ENCODE data around the gene C1QTNF8. TPM values are rescaled to one million over a fixed set of nuclear protein-coding genes. Genes with fewer than 3 reads are reported as not detected.
A peak's percentile ranks its signal among the peaks of the same experiment; 100 is the strongest.

The C1QTNF8 gene
- polyA plus RNA-seq, 1 donor from 2014 or later: not detected

DNA sequence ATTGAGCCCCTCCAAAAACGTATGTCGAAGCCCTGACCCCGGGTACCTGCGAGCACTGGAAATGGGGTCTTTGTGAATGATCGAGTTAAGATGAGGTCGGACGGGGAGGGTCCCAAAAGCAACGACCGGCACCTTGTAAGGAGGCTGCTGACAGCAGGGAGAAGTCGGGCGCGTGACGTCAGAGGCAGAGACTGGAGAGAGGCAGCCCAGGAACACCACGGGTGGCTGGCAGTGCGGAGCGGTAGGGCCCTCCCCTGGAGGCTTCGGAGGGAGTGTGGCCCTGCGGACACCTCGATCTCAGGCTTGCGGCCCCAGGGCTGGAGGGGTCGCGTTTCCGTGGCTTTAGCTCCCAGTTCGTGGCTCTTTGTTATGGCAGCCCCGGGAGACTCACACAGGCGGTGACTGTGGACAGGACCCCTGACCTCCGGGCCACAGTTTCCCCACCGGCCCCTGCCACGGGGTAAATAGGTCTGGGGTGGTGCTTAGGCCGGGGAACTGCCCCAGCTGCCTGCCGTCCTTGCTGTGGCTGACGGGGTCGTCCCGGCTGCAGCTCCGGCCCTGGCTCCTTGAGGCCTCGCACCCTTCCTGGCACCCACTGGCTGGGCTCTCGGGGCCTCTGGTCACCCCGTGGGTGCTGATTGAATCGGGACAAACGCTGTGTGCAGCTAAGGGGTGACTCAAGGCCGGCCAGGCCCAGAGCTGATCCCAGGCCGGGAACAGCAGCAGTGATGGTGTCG lies 34.1 kb downstream of the C1QTNF8 start:
- Mint-ChIP-seq H3K9me3 (peaks cover 2 to 5% (median 4%) of the 10 kb centered on the region in 3 donors), H3K27ac (no peak overlapping the region), H3K4me3 (no peak overlapping the region), H3K36me3 (no peaks in the 10 kb centered on the region), H3K4me1 (no peaks in the 10 kb centered on the region), H3K27me3 (peaks cover 11% of the 10 kb centered on the region)

DNA sequence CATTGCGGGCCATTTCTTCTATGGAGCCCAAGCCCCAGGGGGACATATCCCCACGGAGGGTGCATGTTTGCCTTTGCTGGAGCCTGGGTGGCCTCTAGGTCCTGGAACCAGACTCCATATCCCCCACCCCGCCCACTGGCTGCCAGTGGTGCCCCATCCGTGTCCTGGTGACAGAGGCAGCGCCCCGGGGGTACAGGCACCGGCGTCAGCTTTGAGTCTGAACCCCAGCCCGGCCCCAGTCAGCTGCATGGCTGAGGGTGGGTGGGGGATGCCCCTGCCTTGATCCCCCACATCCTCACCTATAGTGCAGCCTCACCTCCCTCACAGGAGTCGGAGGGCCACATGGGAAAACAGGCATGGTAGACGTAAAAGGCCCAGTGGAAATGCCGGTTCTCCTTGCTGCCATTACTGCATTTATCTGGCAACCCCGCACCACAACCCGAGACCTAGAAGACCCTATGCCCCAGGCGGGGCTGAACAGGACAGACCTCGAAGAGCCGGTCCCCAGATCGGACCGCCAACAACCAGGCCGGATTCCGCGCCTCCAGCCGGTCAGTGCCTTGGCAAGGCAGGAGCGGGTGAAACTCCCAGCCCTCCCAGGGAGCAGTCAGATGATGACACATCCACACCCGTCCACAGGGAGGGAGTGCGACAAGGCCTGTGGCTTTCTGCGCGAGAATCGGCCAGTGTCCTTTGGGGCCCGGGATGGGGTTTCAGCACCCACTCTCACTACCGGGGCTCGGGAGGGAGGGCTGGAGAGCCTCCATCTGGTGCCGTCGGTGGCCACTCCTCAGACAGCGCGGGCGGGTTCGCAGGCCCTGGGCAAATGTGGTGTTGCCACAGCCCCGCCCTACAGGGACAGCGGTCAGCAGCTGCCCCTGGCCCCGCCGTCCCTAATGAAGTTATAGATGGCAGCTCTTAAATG lies 35.4 kb downstream of the C1QTNF8 start:
- H3K9me3 Mint-ChIP-seq: peaks cover 2 to 7% (median 5%) of the 10 kb centered on the region in 3 donors
- no peaks in the 10 kb centered on the region for H3K4me1 Mint-ChIP-seq
- peak overlapping the region in 1 of 3 donors; percentile 53 for H3K27ac Mint-ChIP-seq
- no peak overlapping the region for H3K4me3 Mint-ChIP-seq
- no peaks in the 10 kb centered on the region for H3K36me3 Mint-ChIP-seq
- H3K27me3 Mint-ChIP-seq: peaks cover 7% of the 10 kb centered on the region

DNA sequence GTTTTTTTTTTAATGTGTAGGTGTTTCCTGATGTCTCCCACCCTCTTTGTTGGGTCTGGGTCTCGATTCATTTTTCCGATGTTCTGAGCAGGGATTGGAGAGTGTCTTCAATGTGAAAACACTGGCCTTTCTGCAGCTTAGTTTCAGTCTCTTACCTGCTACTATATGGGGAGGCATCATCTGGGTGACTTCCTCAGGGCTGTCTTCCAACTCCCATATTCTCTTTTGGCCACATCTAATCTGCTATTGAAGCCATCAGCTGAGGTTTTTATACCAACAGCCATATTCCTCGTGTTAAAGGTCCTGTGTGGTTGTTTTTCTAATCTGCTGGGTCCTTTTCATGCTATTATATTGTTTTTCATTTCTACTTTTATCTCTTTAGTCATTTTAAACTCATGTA lies 36.7 kb downstream of the C1QTNF8 start:
- H3K4me3 Mint-ChIP-seq: no peak overlapping the region

DNA sequence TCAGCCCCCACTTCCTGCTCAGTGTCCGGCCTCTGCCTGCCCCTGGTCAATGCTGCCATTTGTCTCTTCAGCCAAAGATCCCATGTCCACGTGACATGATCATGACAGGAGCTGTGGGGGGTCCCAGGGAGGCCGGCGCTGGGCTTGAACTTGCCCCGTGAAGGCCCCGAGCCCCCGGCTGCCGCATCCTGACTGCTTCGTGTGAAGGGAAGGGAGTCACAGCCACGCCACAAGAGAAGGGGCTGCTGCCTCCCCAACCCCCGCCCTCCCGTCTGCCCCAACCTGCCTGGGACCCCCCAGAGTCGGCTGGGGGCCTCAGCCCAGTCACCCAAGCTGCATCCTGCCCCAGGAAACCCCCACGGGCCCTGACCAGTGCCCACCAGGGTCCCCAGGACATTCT lies 37.8 kb downstream of the C1QTNF8 start:
- Mint-ChIP-seq H3K27ac (no peak overlapping the region), H3K9me3 (peaks cover 2 to 7% (median 5%) of the 10 kb centered on the region in 3 donors), H3K4me3 (no peak overlapping the region), H3K36me3 (no peaks in the 10 kb centered on the region), H3K27me3 (peaks cover 4% of the 10 kb centered on the region), H3K4me1 (no peaks in the 10 kb centered on the region)

More for the DNA sequence above, 36.7 kb downstream of the C1QTNF8 start:
- Mint-ChIP-seq H3K4me1 (no peaks in the 10 kb centered on the region), H3K9me3 (peaks cover 2 to 7% (median 5%) of the 10 kb centered on the region in 3 donors), H3K36me3 (no peaks in the 10 kb centered on the region), H3K27me3 (peaks cover 5% of the 10 kb centered on the region), H3K27ac (no peak overlapping the region)

DNA sequence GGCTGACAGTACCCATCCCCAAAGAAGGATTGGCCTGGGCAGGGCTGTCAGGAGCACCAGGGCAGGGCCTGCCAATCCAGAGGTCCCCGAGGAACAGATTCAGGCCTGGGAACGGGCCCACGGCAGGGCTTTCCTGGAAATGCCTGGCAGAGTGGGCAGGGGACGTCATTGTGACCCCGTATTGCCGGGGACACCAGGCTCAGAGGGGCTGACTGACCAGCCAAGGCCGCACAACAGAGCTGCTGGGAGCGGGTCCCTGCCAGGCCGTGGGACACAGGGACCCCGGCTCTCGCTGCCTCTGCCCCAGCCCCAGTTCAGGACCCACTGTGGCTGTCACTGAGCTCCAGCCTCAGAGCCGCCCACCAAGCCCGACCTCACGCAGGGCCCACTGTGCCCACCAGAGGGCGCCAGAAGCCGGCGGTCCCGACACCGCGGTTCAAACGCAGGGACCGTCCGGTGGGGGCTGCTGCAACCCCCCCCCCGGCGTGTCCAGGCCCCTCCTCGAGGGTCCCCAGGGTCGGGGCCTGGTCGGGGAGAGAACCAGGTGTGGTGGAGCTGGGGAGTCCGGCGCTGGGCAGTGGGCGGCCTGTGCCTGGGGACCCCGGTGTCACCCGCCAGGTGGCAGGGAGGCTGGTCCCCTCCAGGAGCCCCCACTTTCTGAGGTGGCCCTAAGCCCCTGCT lies 38.7 kb downstream of the C1QTNF8 start:
- Mint-ChIP-seq H3K27ac (no peak overlapping the region), H3K27me3 (peaks cover 4% of the 10 kb centered on the region), H3K9me3 (peaks cover 2 to 7% (median 5%) of the 10 kb centered on the region in 3 donors), H3K4me1 (no peaks in the 10 kb centered on the region), H3K36me3 (no peaks in the 10 kb centered on the region), H3K4me3 (no peak overlapping the region)

DNA sequence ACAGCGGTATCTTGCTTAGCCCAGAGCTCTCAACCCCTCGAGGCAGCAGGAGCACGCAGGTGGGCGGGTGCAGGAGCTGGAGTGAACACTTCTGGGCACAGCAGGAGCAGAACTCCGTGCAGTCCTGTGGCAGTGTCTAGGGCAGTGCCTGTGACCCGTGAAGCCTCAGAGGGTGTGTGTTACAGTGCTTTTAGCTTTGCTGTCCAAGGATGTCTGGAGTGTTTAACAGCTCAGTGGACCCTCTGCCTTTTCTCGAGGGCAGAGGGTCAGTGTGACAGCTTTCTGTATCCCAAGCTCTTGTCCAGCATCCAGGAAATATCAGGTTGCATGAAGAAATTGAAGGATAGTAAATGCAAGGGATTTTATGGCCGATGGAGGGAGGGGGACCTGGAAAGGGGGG lies 39.8 kb downstream of the C1QTNF8 start:
- H3K36me3 Mint-ChIP-seq: no peaks in the 10 kb centered on the region
- H3K27ac Mint-ChIP-seq: no peak overlapping the region
- H3K27me3 Mint-ChIP-seq: peaks cover 4% of the 10 kb centered on the region
- H3K4me3 Mint-ChIP-seq: no peak overlapping the region
- peaks cover 2 to 7% (median 5%) of the 10 kb centered on the region in 3 donors for H3K9me3 Mint-ChIP-seq
- H3K4me1 Mint-ChIP-seq: no peaks in the 10 kb centered on the region

DNA sequence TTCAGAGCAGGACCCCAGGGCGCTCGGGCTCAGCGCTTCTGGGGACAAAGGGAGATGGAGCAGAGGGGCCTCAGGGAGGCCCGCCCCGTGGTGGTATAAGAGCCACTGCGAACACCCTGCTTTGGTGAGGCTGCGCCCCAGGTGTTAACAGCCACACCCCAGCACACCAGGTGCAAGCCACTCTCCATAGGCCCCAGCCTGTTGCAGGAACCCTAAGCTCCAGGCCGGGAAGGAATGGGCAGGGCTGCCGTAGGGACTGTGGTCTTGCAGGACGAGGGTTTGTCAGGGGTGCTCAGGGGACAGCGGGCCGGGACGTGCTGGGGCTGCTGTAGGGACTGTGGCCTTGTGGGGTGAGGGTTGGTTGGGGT lies 40.5 kb downstream of the C1QTNF8 start:
- no peak overlapping the region for H3K27ac Mint-ChIP-seq
- H3K4me1 Mint-ChIP-seq: no peaks in the 10 kb centered on the region
- peaks cover 7% of the 10 kb centered on the region for H3K27me3 Mint-ChIP-seq
- H3K4me3 Mint-ChIP-seq: no peak overlapping the region
- H3K9me3 Mint-ChIP-seq: peaks cover 2 to 7% (median 5%) of the 10 kb centered on the region in 3 donors
- no peaks in the 10 kb centered on the region for H3K36me3 Mint-ChIP-seq

DNA sequence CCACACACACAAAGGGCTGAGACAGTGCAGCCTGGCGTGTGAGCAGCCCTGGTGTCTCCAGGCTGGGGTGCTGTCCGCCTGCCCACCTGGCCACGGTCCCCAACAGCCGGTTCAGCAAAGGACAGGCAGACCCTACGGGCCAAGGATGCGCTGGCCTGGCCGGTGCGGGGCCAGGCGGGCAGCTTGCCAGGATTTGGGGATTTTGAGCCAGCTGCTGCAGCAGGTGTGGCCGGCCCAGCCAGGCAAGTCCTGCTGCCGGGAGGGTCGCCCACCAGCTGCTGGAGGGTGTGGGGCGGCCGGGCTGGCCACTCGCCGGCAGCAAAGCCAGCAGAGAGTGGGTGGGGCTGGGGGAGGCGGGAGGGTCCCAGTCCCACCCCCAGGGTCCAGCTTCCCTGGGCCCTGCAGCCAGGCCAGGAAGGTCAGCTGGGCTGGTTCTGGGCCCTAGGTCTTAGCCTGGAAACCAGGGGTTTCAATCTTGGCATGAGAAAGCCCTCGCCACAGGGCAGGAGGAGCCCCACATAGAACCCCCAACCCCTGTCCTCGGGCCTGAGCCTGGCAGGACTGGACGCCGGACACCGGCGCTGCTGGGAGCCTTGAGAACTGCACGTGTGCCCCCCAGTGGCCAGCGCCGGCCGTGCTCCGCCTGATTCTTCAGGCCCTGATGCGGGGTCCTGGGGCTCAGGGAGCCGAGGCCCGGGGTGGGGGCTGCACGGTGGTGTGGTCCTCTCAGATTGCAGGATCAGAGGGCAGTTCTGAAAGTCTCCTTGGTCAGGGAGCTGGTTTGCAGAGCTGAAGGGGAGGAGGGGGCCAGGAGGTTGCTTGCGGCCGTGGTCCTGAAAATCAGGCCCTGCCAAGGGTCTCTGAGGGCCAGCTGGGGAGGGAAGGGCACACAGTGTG lies 41.1 kb downstream of the C1QTNF8 start:
- peaks cover 2 to 7% (median 5%) of the 10 kb centered on the region in 3 donors for H3K9me3 Mint-ChIP-seq
- H3K4me3 Mint-ChIP-seq: no peak overlapping the region
- no peaks in the 10 kb centered on the region for H3K4me1 Mint-ChIP-seq
- H3K36me3 Mint-ChIP-seq: no peaks in the 10 kb centered on the region
- peaks cover 7% of the 10 kb centered on the region for H3K27me3 Mint-ChIP-seq
- H3K27ac Mint-ChIP-seq: no peak overlapping the region

DNA sequence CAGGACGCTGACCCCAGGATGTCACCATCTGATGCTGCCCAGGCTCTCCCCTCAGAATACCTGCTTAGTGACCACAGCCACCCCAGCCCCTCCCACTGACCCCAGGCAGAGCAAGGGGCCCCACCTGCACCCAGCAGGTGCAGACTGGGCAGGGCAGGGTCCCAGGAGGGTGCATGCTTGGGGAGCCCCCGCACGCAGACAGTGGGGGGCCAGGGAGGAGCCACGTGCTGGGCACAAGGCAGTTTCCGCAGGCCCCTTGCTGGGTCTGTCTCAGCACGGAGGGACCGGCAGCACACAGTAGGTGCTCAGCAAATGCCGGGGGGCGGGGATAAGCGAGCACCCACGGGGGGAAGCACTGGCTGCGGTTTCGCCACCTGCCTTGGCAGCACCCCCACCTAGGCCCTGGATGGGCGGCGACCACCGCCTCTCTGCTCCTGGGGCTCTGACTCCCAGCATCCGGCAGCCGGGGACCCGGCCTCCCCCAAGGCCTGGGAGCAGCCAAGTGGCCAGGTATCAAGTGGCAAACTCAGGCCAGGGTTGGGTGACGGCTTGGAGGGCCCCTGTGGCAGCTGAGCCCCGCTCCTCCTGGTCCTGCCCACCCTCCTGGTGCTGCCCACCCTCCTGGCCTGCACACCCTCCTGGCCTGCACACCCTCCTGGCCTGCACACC lies 42.2 kb downstream of the C1QTNF8 start:
- no peaks in the 10 kb centered on the region for H3K36me3 Mint-ChIP-seq
- H3K9me3 Mint-ChIP-seq: peaks cover 0 to 2% (median 0%) of the 10 kb centered on the region in 3 donors
- no peak overlapping the region for H3K4me3 Mint-ChIP-seq
- H3K4me1 Mint-ChIP-seq: no peaks in the 10 kb centered on the region
- H3K27ac Mint-ChIP-seq: no peak overlapping the region
- H3K27me3 Mint-ChIP-seq: peaks cover 7% of the 10 kb centered on the region

DNA sequence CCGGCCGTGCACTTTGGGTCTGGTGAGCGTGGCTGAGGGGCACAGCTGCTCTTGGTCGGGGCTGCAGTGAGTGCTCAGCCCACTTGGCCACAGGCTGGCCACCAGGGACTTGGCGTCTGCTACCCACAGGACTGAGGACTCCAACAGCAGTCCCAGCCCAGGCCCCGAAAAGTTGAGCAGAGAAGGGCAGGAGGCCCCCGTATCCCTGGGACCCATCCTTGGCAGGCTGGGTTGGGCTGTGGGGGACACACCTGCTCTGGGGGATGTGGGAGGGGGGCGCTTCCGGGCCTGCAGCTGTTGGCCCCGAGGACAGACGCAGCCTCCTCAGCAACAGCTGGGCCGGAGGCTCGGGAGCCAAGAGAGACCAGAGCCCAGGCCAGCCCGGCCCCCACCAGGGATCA lies 42.9 kb downstream of the C1QTNF8 start:
- no peak overlapping the region for H3K4me3 Mint-ChIP-seq
- peaks cover 7% of the 10 kb centered on the region for H3K27me3 Mint-ChIP-seq
- no peak overlapping the region for H3K27ac Mint-ChIP-seq
- no peaks in the 10 kb centered on the region for H3K4me1 Mint-ChIP-seq
- H3K36me3 Mint-ChIP-seq: no peaks in the 10 kb centered on the region
- peaks cover 0 to 2% (median 0%) of the 10 kb centered on the region in 3 donors for H3K9me3 Mint-ChIP-seq

DNA sequence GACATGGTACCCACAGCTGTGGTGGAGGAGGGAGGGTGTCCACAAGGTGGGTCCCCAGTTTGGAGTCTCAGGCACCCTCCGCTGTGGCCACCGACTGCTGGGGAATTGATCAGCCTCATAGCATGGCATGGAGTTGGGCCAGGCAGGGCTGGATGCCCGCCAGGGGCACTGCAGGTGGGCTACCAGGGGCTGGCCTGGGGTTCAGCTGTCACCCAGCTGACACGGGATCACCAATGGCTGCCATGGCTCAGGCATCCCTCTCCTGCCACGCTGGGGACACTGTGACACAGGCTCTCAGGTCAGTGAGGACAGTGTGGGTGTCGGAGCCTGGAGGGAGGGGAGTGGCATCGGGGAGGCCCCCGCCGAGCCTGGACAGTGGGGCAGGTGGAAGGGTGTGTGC lies 43.3 kb downstream of the C1QTNF8 start:
- Mint-ChIP-seq H3K4me1 (no peaks in the 10 kb centered on the region), H3K27me3 (peaks cover 7% of the 10 kb centered on the region), H3K4me3 (no peak overlapping the region), H3K27ac (no peak overlapping the region), H3K9me3 (peaks cover 0 to 2% (median 0%) of the 10 kb centered on the region in 3 donors), H3K36me3 (no peaks in the 10 kb centered on the region)

DNA sequence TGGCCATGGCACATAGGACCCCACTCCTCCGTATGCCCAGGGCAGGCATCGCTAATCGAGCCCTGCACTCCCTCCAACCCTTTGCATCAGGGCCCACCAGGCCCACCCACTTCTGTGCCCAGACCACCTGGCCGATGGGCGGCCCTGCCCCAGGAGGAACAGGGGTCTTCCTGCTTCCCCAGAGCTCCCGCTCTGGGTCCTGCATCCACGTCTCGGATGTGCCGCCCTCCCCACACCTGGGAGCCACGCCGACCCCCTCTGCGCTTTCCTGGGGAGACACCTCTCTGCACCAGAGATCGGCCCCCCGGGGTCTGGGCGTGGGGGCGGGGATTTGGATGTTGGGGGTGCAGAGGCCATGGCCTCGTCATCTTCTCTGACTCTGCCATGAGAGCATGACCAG lies 44.6 kb downstream of the C1QTNF8 start:
- Mint-ChIP-seq H3K36me3 (no peaks in the 10 kb centered on the region), H3K27me3 (peaks cover 7% of the 10 kb centered on the region), H3K4me3 (no peak overlapping the region), H3K9me3 (peaks cover 0 to 2% (median 0%) of the 10 kb centered on the region in 3 donors), H3K27ac (no peak overlapping the region), H3K4me1 (no peaks in the 10 kb centered on the region)

DNA sequence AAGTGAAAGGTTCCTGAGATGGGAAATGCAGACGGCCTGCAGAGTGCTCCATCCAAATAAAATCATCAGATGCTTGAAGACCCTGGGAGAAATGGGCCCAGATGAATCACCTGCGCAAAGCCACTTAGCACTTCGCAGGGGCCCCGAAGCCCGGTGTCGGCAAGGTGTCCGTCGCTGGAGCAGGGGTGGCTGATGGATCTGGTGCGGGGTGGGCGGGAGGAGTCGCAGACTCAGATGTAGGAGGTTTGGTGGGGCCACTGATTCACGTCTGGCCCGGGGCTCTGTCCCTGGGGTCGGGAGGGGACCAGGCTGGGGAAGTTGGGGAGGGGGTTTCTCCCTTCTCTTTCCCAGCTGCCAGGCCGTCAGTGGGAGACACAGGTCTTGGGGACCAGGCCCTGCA lies 45.1 kb downstream of the C1QTNF8 start:
- Mint-ChIP-seq H3K36me3 (no peaks in the 10 kb centered on the region), H3K4me1 (no peaks in the 10 kb centered on the region), H3K9me3 (no peaks in the 10 kb centered on the region), H3K27me3 (peaks cover 7% of the 10 kb centered on the region), H3K27ac (no peak overlapping the region), H3K4me3 (no peak overlapping the region)

DNA sequence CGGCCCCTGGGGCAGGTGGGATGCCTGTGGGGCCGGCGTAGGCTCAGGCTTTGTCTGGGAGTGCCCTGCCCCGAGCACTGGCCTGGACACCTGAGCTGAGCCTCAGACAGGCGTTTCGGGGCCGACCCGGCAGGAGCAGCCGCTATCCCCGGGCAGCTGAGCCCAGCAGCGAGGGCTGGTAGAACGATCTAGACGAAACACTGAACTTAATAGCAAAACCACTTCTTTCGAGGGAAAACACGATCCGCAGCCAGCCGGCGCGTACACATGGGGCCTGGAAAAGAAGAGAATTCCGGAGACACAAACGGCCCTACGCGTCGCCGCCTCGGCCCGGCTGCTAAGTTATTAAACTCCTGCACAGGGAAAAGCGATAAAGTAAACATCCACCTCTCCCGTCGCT lies 45.5 kb downstream of the C1QTNF8 start:
- H3K9me3 Mint-ChIP-seq: no peaks in the 10 kb centered on the region
- H3K4me3 Mint-ChIP-seq: no peak overlapping the region
- H3K27ac Mint-ChIP-seq: no peak overlapping the region
- no peaks in the 10 kb centered on the region for H3K4me1 Mint-ChIP-seq
- H3K27me3 Mint-ChIP-seq: peaks cover 6% of the 10 kb centered on the region
- H3K36me3 Mint-ChIP-seq: no peaks in the 10 kb centered on the region
